Measurements from ENCODE around the gene TMEM38A.

Gene TMEM38A

DNA sequence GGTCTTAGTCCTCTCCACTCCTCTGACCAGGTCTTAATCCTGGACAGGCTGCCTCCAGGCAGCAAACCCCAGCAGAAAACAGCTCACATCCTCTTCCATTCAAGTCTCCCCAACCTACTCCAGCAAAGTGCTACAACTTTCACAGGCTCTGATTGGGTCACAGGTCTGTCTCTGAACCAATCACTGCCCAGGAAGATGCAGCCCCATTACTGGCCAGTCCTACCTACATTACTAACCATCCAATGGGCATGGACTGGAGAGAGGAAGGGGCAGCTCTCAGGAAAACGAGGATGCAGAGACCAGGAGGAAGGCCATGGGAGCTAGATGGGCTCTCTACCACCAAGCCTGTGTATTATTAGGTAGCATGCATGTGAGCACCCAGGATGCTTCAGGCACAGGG is 45.1 kb upstream of the TMEM38A start:
- CTCF ChIA-PET: interaction anchor here (0.7 kb wide), 1 partner anchor 84 kb away, joined by 4 read pairs; no protein-coding TSS in a partner anchor
- no peak overlapping the region for H3K27ac ChIP-seq (ENCODE audit: extremely low read depth, low read depth, low read length)
- POLR2A ChIA-PET: interaction anchor here (0.5 to 1.5 kb wide), 4 partner anchors 12 to 77 kb away, joined by 4 to 8 read pairs (median 5); partner anchors contain the start of gene MED26

DNA sequence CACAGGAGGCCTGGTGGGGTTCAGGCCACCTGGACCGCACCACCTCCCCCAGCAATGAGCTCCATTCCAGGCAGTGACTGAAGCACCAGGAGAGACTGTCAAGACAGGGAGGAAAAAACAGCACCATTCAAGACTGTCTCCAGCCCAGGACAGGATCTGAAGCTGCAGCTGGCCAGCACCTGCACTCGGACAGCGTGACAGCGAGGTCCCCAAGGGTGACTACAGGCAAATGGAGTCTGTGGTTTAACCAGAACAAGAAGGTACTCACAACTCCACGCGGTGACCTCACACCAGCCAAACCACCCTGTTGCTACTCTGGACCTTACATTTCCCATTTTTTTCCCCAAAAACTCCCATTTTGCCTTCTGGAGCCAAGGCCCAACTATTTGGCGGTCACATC is 42.7 kb upstream of the TMEM38A start:
- H3K4me1 ChIP-seq (ENCODE audit: control insufficient read depth, insufficient read depth, low read length): no peaks in the 10 kb centered on the region
- H3K27ac ChIP-seq (ENCODE audit: extremely low read depth, low read depth, low read length): no peak overlapping the region
- no peak overlapping the region for H3K4me3 ChIP-seq (ENCODE audit: low read depth, low read length)
- TF ChIP-seq, protein P1, sequence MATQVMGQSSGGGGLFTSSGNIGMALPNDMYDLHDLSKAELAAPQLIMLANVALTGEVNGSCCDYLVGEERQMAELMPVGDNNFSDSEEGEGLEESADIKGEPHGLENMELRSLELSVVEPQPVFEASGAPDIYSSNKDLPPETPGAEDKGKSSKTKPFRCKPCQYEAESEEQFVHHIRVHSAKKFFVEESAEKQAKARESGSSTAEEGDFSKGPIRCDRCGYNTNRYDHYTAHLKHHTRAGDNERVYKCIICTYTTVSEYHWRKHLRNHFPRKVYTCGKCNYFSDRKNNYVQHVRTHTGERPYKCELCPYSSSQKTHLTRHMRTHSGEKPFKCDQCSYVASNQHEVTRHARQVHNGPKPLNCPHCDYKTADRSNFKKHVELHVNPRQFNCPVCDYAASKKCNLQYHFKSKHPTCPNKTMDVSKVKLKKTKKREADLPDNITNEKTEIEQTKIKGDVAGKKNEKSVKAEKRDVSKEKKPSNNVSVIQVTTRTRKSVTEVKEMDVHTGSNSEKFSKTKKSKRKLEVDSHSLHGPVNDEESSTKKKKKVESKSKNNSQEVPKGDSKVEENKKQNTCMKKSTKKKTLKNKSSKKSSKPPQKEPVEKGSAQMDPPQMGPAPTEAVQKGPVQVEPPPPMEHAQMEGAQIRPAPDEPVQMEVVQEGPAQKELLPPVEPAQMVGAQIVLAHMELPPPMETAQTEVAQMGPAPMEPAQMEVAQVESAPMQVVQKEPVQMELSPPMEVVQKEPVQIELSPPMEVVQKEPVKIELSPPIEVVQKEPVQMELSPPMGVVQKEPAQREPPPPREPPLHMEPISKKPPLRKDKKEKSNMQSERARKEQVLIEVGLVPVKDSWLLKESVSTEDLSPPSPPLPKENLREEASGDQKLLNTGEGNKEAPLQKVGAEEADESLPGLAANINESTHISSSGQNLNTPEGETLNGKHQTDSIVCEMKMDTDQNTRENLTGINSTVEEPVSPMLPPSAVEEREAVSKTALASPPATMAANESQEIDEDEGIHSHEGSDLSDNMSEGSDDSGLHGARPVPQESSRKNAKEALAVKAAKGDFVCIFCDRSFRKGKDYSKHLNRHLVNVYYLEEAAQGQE (tag by site-specific recombination; IDR thresholded peaks at IDR 0.05): 0 out of 2 replicates have a peak, but pooled peaks have one; percentile 33
- no peak for TF ChIP-seq ZNF501 (tag by site-specific recombination; IDR thresholded peaks at IDR 0.05)
- peaks cover 0 to under 1% of the 10 kb centered on the region in 2 experiments; a peak in 1 of 3 replicates for H3K36me3 ChIP-seq (ENCODE audit: control insufficient read depth in 2 of 2, insufficient read depth in 1 of 2, low read length in 2 of 2)
- ChIA-PET CTCF (no interaction called here), POLR2A (interaction anchor here (0.6 to 2.3 kb wide), 2 partner anchors 10 to 639 kb away, joined by 3 to 7 read pairs; partner anchors contain the start of gene MED26)
- H3K9me3 ChIP-seq (ENCODE audit: control insufficient read depth, insufficient read depth, low read depth, low read length): no peaks in the 10 kb centered on the region

More for the DNA sequence above, 45.1 kb upstream of the TMEM38A start:
- Histone ChIP-seq H3K4me3 (ENCODE audit: low read depth, low read length) (no peak overlapping the region), H3K9me3 (ENCODE audit: control insufficient read depth, insufficient read depth, low read depth, low read length) (no peaks in the 10 kb centered on the region), H3K4me1 (ENCODE audit: control insufficient read depth, insufficient read depth, low read length) (no peaks in the 10 kb centered on the region; the same call in 1 of the 2 replicates), H3K36me3 (ENCODE audit: control insufficient read depth in 2 of 2, insufficient read depth in 1 of 2, low read length in 2 of 2) (no peaks in the 10 kb centered on the region)
- peak; percentile 24; the same call in 1 of the 2 replicates for TF ChIP-seq ZBTB17 (tag by site-specific recombination; IDR thresholded peaks at IDR 0.05)
- TF ChIP-seq SP2 (tag by site-specific recombination; IDR thresholded peaks at IDR 0.05): peak; percentile 62
- TF ChIP-seq PRDM1 (tag by site-specific recombination; IDR thresholded peaks at IDR 0.05): no peak
- TF ChIP-seq ZNF37A (tag by site-specific recombination; IDR thresholded peaks at IDR 0.05): no peak
- TF ChIP-seq, protein P2, sequence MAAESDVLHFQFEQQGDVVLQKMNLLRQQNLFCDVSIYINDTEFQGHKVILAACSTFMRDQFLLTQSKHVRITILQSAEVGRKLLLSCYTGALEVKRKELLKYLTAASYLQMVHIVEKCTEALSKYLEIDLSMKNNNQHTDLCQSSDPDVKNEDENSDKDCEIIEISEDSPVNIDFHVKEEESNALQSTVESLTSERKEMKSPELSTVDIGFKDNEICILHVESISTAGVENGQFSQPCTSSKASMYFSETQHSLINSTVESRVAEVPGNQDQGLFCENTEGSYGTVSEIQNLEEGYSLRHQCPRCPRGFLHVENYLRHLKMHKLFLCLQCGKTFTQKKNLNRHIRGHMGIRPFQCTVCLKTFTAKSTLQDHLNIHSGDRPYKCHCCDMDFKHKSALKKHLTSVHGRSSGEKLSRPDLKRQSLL (tag by site-specific recombination; IDR thresholded peaks at IDR 0.05): no peak
- no peak for TF ChIP-seq ZNF132 (tag by site-specific recombination; IDR thresholded peaks at IDR 0.05; ENCODE audit: borderline replicate concordance)
- no peak for TF ChIP-seq ZNF791 (tag by site-specific recombination; IDR thresholded peaks at IDR 0.05)
- TF ChIP-seq ZSCAN30 (tag by site-specific recombination; IDR thresholded peaks at IDR 0.05): no peak
- TF ChIP-seq TRIM28 (IDR thresholded peaks at IDR 0.05; ENCODE audit: borderline replicate concordance, low read length): no peak

DNA sequence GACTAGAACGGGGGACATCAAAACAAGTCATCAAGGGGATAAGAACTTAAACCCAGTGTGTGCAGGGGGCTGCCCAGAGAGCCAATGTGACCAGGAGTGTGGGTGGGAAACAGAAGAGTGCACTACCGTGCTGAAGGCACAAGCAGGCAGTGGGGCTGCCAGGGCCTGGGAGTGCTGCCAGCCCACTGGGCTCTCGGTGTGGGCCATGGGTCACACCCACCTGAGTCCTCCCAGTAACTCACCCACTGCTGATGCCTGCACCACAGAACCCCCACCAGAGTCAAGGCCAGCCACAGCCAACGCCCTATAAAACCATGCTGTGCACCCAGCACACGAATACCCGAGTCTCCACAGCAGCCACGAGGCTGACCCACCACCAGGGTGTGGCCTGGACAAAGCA is 41.5 kb upstream of the TMEM38A start:
- CTCF ChIA-PET: no interaction called here
- Histone ChIP-seq H3K4me3 (ENCODE audit: low read depth, low read length) (no peak overlapping the region), H3K27ac (ENCODE audit: extremely low read depth, low read depth, low read length) (no peak overlapping the region), H3K36me3 (ENCODE audit: control insufficient read depth in 2 of 2, insufficient read depth in 1 of 2, low read length in 2 of 2) (peaks cover 0 to 11% of the 10 kb centered on the region in 2 experiments; a peak in 1 of 3 replicates), H3K4me1 (ENCODE audit: control insufficient read depth, insufficient read depth, low read length) (no peaks in the 10 kb centered on the region), H3K9me3 (ENCODE audit: control insufficient read depth, insufficient read depth, low read depth, low read length) (no peaks in the 10 kb centered on the region)
- TF ChIP-seq MZF1 (tag by site-specific recombination; IDR thresholded peaks at IDR 0.05; ENCODE audit: borderline replicate concordance): no peak
- TF ChIP-seq, protein P3, sequence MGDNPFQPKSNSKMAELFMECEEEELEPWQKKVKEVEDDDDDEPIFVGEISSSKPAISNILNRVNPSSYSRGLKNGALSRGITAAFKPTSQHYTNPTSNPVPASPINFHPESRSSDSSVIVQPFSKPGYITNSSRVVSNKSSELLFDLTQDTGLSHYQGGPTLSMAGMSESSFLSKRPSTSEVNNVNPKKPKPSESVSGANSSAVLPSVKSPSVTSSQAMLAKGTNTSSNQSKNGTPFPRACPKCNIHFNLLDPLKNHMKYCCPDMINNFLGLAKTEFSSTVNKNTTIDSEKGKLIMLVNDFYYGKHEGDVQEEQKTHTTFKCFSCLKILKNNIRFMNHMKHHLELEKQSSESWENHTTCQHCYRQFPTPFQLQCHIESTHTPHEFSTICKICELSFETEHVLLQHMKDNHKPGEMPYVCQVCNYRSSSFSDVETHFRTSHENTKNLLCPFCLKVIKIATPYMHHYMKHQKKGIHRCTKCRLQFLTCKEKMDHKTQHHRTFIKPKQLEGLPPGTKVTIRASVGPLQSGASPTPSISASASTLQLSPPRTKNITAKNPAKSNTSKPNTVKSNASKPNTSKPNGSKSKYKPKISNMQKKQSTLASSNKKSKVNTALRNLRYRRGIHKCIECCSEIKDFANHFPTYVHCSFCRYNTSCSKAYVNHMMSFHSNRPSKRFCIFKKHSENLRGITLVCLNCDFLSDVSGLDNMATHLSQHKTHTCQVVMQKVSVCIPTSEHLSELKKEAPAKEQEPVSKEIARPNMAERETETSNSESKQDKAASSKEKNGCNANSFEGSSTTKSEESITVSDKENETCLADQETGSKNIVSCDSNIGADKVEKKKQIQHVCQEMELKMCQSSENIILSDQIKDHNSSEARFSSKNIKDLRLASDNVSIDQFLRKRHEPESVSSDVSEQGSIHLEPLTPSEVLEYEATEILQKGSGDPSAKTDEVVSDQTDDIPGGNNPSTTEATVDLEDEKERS (tag by site-specific recombination; IDR thresholded peaks at IDR 0.05): no peak
- peak; percentile 52 for TF ChIP-seq ZIC2 (tag by site-specific recombination; IDR thresholded peaks at IDR 0.05)
- no peak for TF ChIP-seq REPIN1 (tag by site-specific recombination; IDR thresholded peaks at IDR 0.05; ENCODE audit: low read depth)
- TF ChIP-seq ZNF707 (tag by site-specific recombination; IDR thresholded peaks at IDR 0.05): no peak
- no peak for TF ChIP-seq ZNF664 (tag by site-specific recombination; IDR thresholded peaks at IDR 0.05)
- peak; percentile 84 for TF ChIP-seq ZFHX2 (tag by site-specific recombination; conservative IDR thresholded peaks at IDR 0.05)
- no peak for TF ChIP-seq ZNF16 (tag by site-specific recombination; IDR thresholded peaks at IDR 0.05; ENCODE audit: low read depth)
- TF ChIP-seq EGR2 (tag by site-specific recombination; IDR thresholded peaks at IDR 0.05; ENCODE audit: low read depth): peak; percentile 77
- peak; percentile 42 for TF ChIP-seq KLF1 (tag by site-specific recombination; IDR thresholded peaks at IDR 0.05)
- TF ChIP-seq ZNF350 (tag by site-specific recombination; IDR thresholded peaks at IDR 0.05): no peak
- no peak for TF ChIP-seq ZNF2 (tag by site-specific recombination; IDR thresholded peaks at IDR 0.05)
- POLR2A ChIA-PET: interaction anchor here (2.3 kb wide), 1 partner anchor 8 kb away, joined by 7 read pairs; the partner anchor contains the start of gene MED26

Data from HEK293 (cell line).